Activated naive CD4-positive, alpha-beta T cell treated with anti-CD3 and anti-CD28 coated beads, Interleukin-2, amount 50 U/mL, for 16 hours (primary cell): ENCODE results near the gene MMP23B.
"Not testable (repeated sequence)": the region's sequence is repeated elsewhere in the genome, so short reads cannot be mapped to it uniquely, and the experiment has no call there.

Experiments
- DNase-seq: peaks from one replicate; pipeline ENCODE4 v3.0.0-alpha.2; 2020

MMP23B gene

DNA sequence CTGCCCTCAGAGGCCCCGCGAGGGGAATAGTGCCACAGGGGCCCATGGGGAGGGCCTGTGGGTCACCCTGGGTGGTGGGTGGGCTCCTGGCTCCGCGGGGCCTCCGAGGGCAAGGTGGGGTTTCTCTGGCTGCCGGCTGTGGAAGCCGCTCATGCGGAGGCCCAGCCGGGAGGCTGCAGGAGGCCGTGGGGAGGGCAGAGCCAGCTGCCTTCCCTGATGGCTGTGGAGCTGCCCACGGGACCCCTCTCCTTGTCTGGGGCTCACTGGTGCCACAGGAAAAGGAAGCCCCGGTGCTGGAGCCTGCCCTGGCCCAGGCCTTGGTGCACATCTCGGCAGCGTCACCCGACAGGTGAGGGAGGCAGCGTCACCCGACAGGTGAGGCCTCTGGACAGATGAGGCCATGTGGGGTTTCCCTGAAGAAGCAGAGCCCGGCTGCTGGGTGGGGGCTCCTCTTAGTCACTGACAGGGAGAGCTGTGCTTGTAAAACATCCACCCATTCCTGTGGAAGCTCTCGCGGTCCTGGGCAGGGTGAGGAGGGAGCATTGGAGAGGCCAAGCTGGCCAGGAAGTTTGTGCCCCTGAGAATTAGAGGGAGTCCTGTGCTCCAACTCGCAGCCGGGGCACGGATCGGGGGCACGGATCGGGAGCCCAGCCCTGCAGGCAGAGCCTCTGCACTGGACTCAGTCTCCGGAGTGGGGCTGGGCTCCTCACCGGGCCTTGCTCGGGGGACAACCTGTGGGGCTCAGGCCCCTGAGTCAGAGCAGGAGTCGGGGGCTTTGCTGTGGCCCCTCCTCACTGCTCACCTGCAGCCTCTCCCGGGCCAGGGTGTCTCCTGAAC, 10.6 kb upstream of the MMP23B start:
- no peak for DNase-seq

GRCh38 chr1:1622010-1622787, 9.8 kb upstream of the MMP23B start:
- DNase-seq = peak; percentile 7

GRCh38 chr1:1622788-1623094, 9.2 kb upstream of the MMP23B start:
- no peak for DNase-seq

DNA sequence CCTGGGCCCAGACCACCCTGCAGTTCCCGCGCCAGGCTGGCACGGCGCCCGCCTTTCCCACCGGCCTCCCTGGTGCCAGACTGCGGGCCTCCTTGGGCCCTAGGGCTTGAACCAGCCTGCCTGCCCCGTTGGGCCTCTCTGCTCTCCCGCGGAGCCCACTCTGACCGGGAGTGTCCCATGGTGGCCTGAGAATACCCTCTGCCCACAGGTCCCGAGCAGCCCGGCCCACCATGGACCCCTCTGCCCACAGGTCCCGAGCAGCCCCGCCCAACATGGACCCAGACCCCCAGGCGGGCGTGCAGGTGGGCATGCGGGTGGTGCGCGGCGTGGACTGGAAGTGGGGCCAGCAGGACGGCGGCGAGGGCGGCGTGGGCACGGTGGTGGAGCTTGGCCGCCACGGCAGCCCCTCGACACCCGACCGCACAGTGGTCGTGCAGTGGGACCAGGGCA, 8.8 kb upstream of the MMP23B start:
- no peak for DNase-seq

DNA sequence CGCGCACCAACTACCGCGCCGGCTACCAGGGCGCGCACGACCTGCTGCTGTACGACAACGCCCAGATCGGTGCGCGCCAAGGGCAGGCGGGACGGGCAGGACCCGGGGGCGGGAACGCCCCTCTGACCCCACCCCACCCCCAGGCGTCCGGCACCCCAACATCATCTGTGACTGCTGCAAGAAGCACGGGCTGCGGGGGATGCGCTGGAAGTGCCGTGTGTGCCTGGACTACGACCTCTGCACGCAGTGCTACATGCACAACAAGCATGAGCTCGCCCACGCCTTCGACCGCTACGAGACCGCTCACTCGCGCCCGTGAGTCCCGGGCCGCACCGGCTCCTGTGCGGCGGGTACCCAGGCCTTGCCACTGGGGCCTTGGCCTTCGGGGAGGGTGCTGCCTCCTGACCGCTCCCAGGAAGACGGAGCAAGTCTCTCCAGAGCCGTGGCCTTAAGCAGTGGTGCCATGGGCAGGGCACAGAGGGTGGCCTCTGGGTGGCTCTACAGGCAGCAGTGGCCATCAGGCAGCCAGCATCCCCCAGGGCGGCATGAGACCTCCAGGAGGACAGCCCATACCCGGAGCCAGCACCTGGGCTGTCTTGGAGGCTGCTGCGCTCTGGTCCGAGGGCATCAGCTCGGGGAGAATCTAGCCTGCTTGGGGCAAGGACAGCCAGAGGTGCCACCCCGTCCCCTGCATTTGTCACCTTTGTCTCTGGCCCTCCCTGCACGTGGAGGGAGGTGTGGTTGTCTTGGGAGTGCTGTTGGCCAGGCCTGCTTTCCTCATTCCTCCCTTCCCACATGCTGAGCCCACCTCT, 8.1 kb upstream of the MMP23B start:
- no peak for DNase-seq

DNA sequence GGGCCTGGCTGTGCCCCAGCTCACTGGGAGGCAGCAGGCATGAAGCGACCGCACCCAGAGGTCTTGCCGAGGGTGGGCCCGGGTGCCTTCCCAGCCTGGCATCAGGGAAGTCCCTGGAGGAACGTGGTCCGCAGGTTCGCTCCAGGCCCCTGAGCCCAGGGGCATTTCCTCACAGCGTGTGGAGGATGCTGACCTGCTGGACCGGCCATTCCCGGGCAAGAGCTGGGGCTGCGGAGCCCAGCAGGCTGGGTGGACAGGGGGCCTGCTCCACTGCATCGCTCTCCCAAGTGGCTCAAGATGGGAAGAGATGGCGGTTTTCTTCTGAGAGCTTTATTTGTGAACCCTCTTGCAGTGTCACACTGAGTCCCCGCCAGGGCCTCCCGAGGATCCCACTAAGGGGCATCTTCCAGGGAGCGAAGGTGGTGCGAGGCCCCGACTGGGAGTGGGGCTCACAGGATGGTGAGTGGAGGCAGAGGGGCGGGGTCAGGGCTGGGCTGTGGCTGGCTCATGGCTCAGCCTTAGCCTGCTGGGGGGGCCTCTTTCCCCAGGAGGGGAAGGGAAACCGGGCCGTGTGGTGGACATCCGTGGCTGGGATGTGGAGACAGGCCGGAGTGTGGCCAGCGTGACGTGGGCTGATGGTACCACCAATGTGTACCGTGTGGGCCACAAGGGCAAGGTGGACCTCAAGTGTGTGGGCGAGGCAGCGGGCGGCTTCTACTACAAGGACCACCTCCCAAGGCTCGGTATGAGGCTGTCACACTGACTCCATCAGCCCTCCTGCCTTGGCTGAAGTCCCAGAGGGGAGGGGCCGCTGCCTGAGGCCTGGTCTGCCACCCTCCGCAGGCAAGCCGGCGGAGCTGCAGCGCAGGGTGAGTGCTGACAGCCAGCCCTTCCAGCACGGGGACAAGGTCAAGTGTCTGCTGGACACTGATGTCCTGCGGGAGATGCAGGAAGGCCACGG, 7.2 kb upstream of the MMP23B start:
- no peak for DNase-seq

- no peak for DNase-seq
Observed at GRCh38 chr1:1625404-1625775, 6.6 kb upstream of the MMP23B start.

- DNase-seq = no peak
Observed at GRCh38 chr1:1625824-1626206, 6.2 kb upstream of the MMP23B start.

GRCh38 chr1:1626207-1627141, 5.5 kb upstream of the MMP23B start:
- no peak for DNase-seq

DNA sequence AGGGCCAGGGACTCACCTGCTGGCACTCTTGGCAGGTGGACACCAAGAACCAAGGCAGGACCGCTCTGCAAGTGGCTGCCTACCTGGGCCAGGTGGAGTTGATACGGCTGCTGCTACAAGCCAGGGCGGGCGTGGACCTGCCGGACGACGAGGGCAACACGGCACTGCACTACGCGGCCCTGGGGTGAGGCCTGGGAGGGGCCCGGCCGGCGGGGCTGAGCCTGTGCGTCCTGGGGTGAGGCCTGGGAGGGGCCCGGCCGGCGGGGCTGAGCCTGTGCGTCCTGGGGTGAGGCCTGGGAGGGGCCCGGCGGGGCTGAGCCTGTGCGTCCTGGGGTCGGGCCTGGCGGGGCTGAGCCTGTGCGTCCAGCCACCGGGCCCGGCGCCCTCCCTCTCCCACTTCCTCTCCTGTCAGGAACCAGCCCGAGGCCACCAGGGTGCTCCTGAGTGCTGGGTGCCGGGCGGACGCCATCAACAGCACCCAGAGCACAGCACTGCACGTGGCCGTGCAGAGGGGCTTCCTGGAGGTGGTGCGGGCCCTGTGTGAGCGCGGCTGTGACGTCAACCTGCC, 4.6 kb upstream of the MMP23B start:
- DNase-seq = no peak

DNA sequence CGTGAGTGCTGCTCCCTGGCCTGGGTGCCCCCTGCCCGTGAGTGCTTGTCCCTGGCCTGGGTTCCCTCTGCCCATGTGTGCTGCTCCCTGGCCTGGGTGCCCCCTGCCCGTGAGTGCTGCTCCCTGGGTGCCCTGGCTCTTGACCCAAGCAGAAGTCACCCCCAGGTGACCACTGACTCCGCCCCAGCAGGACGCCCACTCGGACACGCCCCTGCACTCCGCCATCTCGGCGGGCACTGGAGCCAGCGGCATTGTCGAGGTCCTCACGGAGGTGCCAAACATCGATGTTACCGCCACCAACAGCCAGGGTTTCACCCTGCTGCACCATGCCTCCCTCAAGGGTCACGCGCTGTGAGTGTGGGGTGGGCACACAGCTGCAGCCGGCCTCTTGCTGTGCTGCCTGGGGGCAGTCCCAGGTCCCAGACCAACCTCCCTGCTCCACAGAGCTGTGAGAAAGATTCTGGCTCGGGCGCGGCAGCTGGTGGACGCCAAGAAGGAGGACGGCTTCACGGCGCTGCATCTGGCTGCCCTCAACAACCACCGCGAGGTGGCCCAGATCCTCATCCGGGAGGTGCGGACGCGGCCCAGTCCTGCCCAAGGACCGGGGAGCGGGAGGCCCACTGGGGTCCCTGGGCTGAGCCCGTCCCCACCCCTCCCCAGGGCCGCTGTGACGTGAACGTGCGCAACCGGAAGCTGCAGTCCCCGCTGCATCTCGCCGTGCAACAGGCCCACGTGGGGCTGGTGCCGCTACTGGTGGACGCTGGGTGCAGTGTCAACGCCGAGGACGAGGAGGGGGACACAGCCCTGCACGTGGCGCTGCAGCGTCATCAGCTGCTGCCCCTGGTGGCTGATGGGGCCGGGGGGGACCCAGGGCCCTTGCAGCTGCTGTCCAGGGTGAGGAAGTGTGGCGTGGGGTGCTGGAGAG, 3.9 kb upstream of the MMP23B start:
- DNase-seq = no peak

- DNase-seq = peak; percentile 49
Observed at GRCh38 chr1:1628754-1629429, 3.1 kb upstream of the MMP23B start.

- peak; percentile 66 for DNase-seq
Observed at GRCh38 chr1:1629430-1630190, 2.4 kb upstream of the MMP23B start.

DNA sequence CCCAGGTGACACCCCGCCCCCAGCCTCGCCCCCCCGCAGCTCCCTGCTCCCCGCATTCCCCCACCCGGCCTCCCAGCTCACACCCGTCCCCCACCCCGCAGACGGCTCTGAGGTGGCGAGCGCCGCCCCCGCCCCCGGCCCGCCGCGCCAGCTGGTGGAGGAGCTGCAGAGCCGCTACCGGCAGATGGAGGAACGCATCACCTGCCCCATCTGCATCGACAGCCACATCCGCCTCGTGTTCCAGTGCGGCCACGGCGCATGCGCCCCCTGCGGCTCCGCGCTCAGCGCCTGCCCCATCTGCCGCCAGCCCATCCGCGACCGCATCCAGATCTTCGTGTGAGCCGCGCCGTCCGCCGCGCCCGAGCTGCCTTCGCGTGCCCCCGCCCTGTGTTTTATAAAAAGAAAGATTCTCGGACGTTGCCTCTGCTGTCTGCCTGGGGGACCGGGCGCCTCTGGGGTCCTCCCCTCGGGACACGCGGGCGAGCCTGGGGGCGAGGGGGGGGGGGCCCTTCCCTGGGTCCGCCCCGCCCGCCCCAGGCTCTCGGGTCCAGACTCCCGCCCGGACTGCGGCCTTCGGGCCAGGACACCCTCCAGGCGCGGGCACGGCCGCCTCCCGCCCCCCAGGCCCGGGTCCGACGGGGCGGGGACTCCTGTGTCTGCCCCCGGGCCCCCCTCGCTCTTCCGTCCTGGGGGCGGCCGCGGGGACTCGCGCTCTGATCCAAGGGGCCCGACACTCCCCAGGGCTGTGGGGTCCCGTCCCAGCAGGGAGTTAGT, 1.6 kb upstream of the MMP23B start:
- DNase-seq = peak; percentile 91

- peak; percentile 24 for DNase-seq
Observed at GRCh38 chr1:1630965-1631781, 800 bp upstream of the MMP23B start.

GRCh38 chr1:1633409-1633808, 1.4 kb downstream of the MMP23B start:
- DNase-seq = not testable (repeated sequence)
